ENCODE measurements around the gene C1orf115.

C1orf115 gene

DNA sequence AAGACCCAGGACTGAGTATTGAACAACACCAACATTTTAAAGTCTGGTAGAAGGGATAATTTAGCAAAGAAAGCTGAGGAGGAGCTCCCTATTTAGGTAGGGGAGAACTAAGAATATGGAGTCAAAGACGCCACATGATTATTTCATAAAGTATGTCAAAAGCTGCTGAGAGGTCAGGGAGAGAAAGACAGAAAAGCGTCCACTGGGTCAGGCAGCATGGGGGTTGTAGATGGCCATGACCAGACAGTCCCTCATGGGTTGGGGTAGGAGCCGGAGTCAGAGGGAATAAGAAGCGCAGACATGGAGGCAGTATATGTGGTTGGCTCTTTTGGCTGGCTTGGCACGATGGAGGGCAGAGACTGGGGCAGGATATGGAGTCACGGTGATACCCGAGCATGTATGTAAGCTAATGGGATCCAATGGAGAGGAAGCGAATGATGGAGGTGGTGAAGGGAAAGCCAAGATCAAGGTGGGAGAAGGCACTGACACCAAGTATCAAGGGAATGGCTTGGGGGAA, 4.8 kb downstream of the C1orf115 start:
- no peak overlapping the region for H3K4me3 ChIP-seq (ENCODE audit: low read length)
- H3K9me3 ChIP-seq (replicated peaks; ENCODE audit: insufficient read depth, low read length): no peaks in the 10 kb centered on the region
- no peaks in the 10 kb centered on the region for H3K36me3 ChIP-seq (replicated peaks; ENCODE audit: insufficient read depth, low read length)
- H3K4me2 ChIP-seq (ENCODE audit: low read depth, low read length): no peak overlapping the region
- no peaks in the 10 kb centered on the region for H4K20me1 ChIP-seq (ENCODE audit: insufficient read depth, low read length)
- no peak overlapping the region for H3K9ac ChIP-seq (ENCODE audit: low read length)
- TF ChIP-seq, protein P1, sequence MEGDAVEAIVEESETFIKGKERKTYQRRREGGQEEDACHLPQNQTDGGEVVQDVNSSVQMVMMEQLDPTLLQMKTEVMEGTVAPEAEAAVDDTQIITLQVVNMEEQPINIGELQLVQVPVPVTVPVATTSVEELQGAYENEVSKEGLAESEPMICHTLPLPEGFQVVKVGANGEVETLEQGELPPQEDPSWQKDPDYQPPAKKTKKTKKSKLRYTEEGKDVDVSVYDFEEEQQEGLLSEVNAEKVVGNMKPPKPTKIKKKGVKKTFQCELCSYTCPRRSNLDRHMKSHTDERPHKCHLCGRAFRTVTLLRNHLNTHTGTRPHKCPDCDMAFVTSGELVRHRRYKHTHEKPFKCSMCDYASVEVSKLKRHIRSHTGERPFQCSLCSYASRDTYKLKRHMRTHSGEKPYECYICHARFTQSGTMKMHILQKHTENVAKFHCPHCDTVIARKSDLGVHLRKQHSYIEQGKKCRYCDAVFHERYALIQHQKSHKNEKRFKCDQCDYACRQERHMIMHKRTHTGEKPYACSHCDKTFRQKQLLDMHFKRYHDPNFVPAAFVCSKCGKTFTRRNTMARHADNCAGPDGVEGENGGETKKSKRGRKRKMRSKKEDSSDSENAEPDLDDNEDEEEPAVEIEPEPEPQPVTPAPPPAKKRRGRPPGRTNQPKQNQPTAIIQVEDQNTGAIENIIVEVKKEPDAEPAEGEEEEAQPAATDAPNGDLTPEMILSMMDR (IDR thresholded peaks at IDR 0.05; ENCODE audit: low read length): no peak
- no peak for TF ChIP-seq EZH2 (optimal IDR thresholded peaks at IDR 0.05; ENCODE audit: low read depth, low read length)
- no peak for TF ChIP-seq EZH2phosphoT487 (IDR thresholded peaks at IDR 0.05; ENCODE audit: low read length)
- H3F3A ChIP-seq (ENCODE audit: insufficient read depth, low read length): no peaks in the 10 kb centered on the region
- H3K79me2 ChIP-seq (ENCODE audit: low read length): no peaks in the 10 kb centered on the region
- no peak for DNase-seq
- peaks cover 7% of the 10 kb centered on the region; the same call in 1 of the 2 replicates for H3K27me3 ChIP-seq (replicated peaks; ENCODE audit: insufficient read depth, low read length)
- no peak overlapping the region for H3K27ac ChIP-seq (ENCODE audit: low read length)
- H3K9me2 ChIP-seq (replicated peaks; ENCODE audit: insufficient read depth, low read length): no peaks in the 10 kb centered on the region
- H3K4me1 ChIP-seq (ENCODE audit: low read length): no peaks in the 10 kb centered on the region
- no peak overlapping the region for H2AFZ ChIP-seq (ENCODE audit: low read length)

DNA sequence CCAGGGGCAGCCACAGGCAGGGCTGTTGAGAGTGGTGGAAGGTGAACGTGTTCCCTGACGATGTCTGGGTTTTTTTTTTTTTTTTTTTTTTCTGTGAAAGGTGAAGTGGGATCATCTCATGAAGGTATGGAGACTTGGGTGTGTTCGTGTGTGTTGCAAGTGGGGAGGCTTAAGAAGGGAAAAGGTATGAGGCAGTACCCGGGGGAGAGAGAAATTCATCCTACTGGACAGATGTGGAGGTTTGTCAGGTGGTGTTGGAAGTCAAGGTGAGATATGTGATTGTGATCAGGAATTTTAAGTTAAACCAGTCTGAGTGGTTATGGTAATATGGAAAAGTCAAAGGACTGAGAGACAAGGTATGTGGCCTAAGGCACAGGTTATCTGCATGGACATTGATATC, 5.3 kb downstream of the C1orf115 start:
- TF ChIP-seq EZH2phosphoT487 (IDR thresholded peaks at IDR 0.05; ENCODE audit: low read length): no peak
- TF ChIP-seq EZH2 (optimal IDR thresholded peaks at IDR 0.05; ENCODE audit: low read depth, low read length): no peak
- TF ChIP-seq, protein P1 (IDR thresholded peaks at IDR 0.05; ENCODE audit: low read length): no peak
- H3K27me3 ChIP-seq (replicated peaks; ENCODE audit: insufficient read depth, low read length): peaks cover 7% of the 10 kb centered on the region; the same call in 1 of the 2 replicates
- no peak overlapping the region for H3K4me2 ChIP-seq (ENCODE audit: low read depth, low read length)
- no peak for DNase-seq
- H2AFZ ChIP-seq (ENCODE audit: low read length): no peak overlapping the region
- no peaks in the 10 kb centered on the region for H3K9me2 ChIP-seq (replicated peaks; ENCODE audit: insufficient read depth, low read length)
- no peak overlapping the region for H3K4me3 ChIP-seq (ENCODE audit: low read length)
- no peaks in the 10 kb centered on the region for H3K4me1 ChIP-seq (ENCODE audit: low read length)
- no peaks in the 10 kb centered on the region for H3F3A ChIP-seq (ENCODE audit: insufficient read depth, low read length)
- H4K20me1 ChIP-seq (ENCODE audit: insufficient read depth, low read length): no peaks in the 10 kb centered on the region
- H3K36me3 ChIP-seq (replicated peaks; ENCODE audit: insufficient read depth, low read length): no peaks in the 10 kb centered on the region
- H3K9ac ChIP-seq (ENCODE audit: low read length): no peak overlapping the region
- no peak overlapping the region for H3K27ac ChIP-seq (ENCODE audit: low read length)
- H3K79me2 ChIP-seq (ENCODE audit: low read length): no peaks in the 10 kb centered on the region
- H3K9me3 ChIP-seq (replicated peaks; ENCODE audit: insufficient read depth, low read length): no peaks in the 10 kb centered on the region

DNA sequence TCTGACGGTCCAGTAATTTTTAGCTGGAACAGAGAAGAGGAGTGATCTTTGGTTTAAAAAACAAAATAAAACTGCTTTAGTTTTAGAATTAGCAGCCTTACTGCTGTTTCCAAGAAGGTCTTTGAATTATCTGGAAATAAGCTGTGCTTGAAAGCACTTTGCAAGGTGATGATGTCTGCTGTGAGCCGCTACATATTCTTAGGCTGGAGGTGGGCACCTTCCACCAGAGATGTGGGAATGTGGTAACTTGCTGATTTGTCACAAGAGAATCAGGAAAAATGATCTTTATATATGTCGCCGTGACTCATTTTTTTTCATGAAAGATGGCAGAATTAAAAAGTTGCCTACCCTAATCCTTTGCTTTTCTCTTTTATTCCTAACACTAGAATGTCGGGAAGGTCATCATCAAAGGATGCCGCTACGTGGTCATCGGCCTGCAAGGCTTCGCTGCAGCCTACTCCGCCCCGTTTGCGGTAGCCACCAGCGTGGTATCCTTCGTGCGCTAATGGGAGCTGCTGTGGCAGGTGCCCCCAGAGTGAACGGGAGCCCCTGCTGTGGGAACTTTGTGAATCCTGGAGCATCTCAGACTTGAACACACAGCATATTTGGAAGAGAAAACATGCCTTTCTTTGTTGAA, 6.2 kb downstream of the C1orf115 start:
- peaks cover 3% of the 10 kb centered on the region; the same call in 1 of the 2 replicates for H3K27me3 ChIP-seq (replicated peaks; ENCODE audit: insufficient read depth, low read length)
- no peaks in the 10 kb centered on the region for H3K4me1 ChIP-seq (ENCODE audit: low read length)
- H2AFZ ChIP-seq (ENCODE audit: low read length): no peak overlapping the region
- no peak overlapping the region for H3K9ac ChIP-seq (ENCODE audit: low read length)
- no peaks in the 10 kb centered on the region for H3K9me3 ChIP-seq (replicated peaks; ENCODE audit: insufficient read depth, low read length)
- no peak for DNase-seq
- no peak overlapping the region for H3K27ac ChIP-seq (ENCODE audit: low read length)
- no peaks in the 10 kb centered on the region for H3F3A ChIP-seq (ENCODE audit: insufficient read depth, low read length)
- H3K4me2 ChIP-seq (ENCODE audit: low read depth, low read length): no peak overlapping the region
- no peak overlapping the region for H3K4me3 ChIP-seq (ENCODE audit: low read length)
- TF ChIP-seq EZH2 (optimal IDR thresholded peaks at IDR 0.05; ENCODE audit: low read depth, low read length) (no peak), EZH2phosphoT487 (IDR thresholded peaks at IDR 0.05; ENCODE audit: low read length) (no peak)
- TF ChIP-seq, protein P1 (IDR thresholded peaks at IDR 0.05; ENCODE audit: low read length): no peak
- H3K79me2 ChIP-seq (ENCODE audit: low read length): no peaks in the 10 kb centered on the region
- no peaks in the 10 kb centered on the region for H3K36me3 ChIP-seq (replicated peaks; ENCODE audit: insufficient read depth, low read length)
- H4K20me1 ChIP-seq (ENCODE audit: insufficient read depth, low read length): no peaks in the 10 kb centered on the region
- no peaks in the 10 kb centered on the region for H3K9me2 ChIP-seq (replicated peaks; ENCODE audit: insufficient read depth, low read length)
